Muscle layer of duodenum (tissue), 2 donors: ENCODE measurements around the gene AIFM1.
A peak's percentile ranks its signal among the peaks of the same experiment; 100 is the strongest.

ENCODE experiments used
- H3K27ac ChIP-seq: one replicate; pipeline ENCODE4 v1.7.0; 2013; ENCODE audit warnings: mild to moderate bottlenecking, low read length
- H3K27me3 ChIP-seq: one replicate; pipeline ENCODE4 v1.7.0; 2013; ENCODE audit warnings: low read depth, mild to moderate bottlenecking, control low read depth, low read length
- H3K36me3 ChIP-seq, 2 donors: one replicate each; pipeline ENCODE4 v1.7.0; 2013; ENCODE audit warnings: low read length in 2 of 2, control low read depth in 1 of 2, mild to moderate bottlenecking in 1 of 2; ENCODE audit not compliant: insufficient read depth in 2 of 2, control insufficient read depth in 1 of 2
- H3K4me1 ChIP-seq, 2 donors: one replicate each; pipeline ENCODE4 v1.7.0; 2013; ENCODE audit warnings: low read length in 2 of 2, mild to moderate bottlenecking in 2 of 2, control low read depth in 1 of 2, moderate library complexity in 1 of 2; ENCODE audit not compliant: insufficient read depth in 2 of 2, control insufficient read depth in 1 of 2
- H3K4me3 ChIP-seq, 2 donors: one replicate each; pipeline ENCODE4 v1.7.0; 2013; ENCODE audit warnings: low read length in 2 of 2, low read depth in 1 of 2, mild to moderate bottlenecking in 1 of 2
- H3K9me3 ChIP-seq, 2 donors: one replicate each; pipeline ENCODE4 v1.7.0; 2013; ENCODE audit warnings: low read length in 2 of 2, control low read depth in 1 of 2, mild to moderate bottlenecking in 1 of 2; ENCODE audit not compliant: control insufficient read depth in 1 of 2
- donor health status: healthy.

The AIFM1 gene

GRCh38 chrX:130139474-130140201 is 26.0 kb downstream of the AIFM1 start:
- Histone ChIP-seq H3K9me3 (no peaks in the 10 kb centered on the region), H3K4me1 (no peaks in the 10 kb centered on the region), H3K36me3 (peaks cover 32 to 35% of the 10 kb centered on the region in 2 donors), H3K27ac (no peak overlapping the region), H3K27me3 (no peaks in the 10 kb centered on the region), H3K4me3 (no peak overlapping the region)

- H3K4me3 ChIP-seq = no peak overlapping the region
- H3K27me3 ChIP-seq = no peaks in the 10 kb centered on the region
- no peaks in the 10 kb centered on the region for H3K9me3 ChIP-seq
- H3K36me3 ChIP-seq = peaks cover 29 to 38% of the 10 kb centered on the region in 2 donors
- no peak overlapping the region for H3K27ac ChIP-seq
- no peaks in the 10 kb centered on the region for H3K4me1 ChIP-seq
Measured at GRCh38 chrX:130136961-130137360, 28.7 kb downstream of the AIFM1 start.

GRCh38 chrX:130136496-130136895 is 29.1 kb downstream of the AIFM1 start:
- Histone ChIP-seq H3K36me3 (peaks cover 31 to 38% of the 10 kb centered on the region in 2 donors), H3K27me3 (no peaks in the 10 kb centered on the region), H3K27ac (no peak overlapping the region), H3K9me3 (no peaks in the 10 kb centered on the region), H3K4me3 (no peak overlapping the region), H3K4me1 (no peaks in the 10 kb centered on the region)

- peaks cover 35 to 46% of the 10 kb centered on the region in 2 donors for H3K36me3 ChIP-seq
- no peak overlapping the region for H3K4me3 ChIP-seq
- no peaks in the 10 kb centered on the region for H3K9me3 ChIP-seq
- no peaks in the 10 kb centered on the region for H3K4me1 ChIP-seq
- no peaks in the 10 kb centered on the region for H3K27me3 ChIP-seq
- no peak overlapping the region for H3K27ac ChIP-seq
Measured at GRCh38 chrX:130130990-130131389, 34.7 kb downstream of the AIFM1 start.

- peaks cover 0 to 4% of the 10 kb centered on the region in 2 donors for H3K4me1 ChIP-seq
- H3K4me3 ChIP-seq = no peak overlapping the region
- no peaks in the 10 kb centered on the region for H3K9me3 ChIP-seq
- H3K27me3 ChIP-seq = no peaks in the 10 kb centered on the region
- H3K36me3 ChIP-seq = peaks cover 7 to 24% of the 10 kb centered on the region in 2 donors
- H3K27ac ChIP-seq = peak overlapping the region; percentile 45
Measured at GRCh38 chrX:130125091-130125874, 40.4 kb downstream of the AIFM1 start.

GRCh38 chrX:130124577-130124976 is 41.1 kb downstream of the AIFM1 start:
- H3K4me3 ChIP-seq = no peak overlapping the region
- H3K9me3 ChIP-seq = no peaks in the 10 kb centered on the region
- H3K36me3 ChIP-seq = peaks cover 3 to 19% of the 10 kb centered on the region in 2 donors
- H3K27me3 ChIP-seq = no peaks in the 10 kb centered on the region
- H3K4me1 ChIP-seq = peaks cover 0 to 4% of the 10 kb centered on the region in 2 donors
- no peak overlapping the region for H3K27ac ChIP-seq

- Histone ChIP-seq H3K27ac (no peak overlapping the region), H3K4me1 (peaks cover 0 to 4% of the 10 kb centered on the region in 2 donors), H3K4me3 (no peak overlapping the region), H3K27me3 (no peaks in the 10 kb centered on the region), H3K36me3 (peaks cover 0 to under 1% of the 10 kb centered on the region in 2 donors), H3K9me3 (no peaks in the 10 kb centered on the region)
Measured at GRCh38 chrX:130121505-130121800, 44.2 kb downstream of the AIFM1 start.

GRCh38 chrX:130120746-130121504 is 44.7 kb downstream of the AIFM1 start:
- Histone ChIP-seq H3K27me3 (no peaks in the 10 kb centered on the region), H3K9me3 (no peaks in the 10 kb centered on the region), H3K27ac (no peak overlapping the region), H3K36me3 (no peaks in the 10 kb centered on the region), H3K4me3 (peak overlapping the region in 1 of 2 donors; percentile 47), H3K4me1 (peaks cover 0 to 4% of the 10 kb centered on the region in 2 donors)

GRCh38 chrX:130120321-130120731 is 45.3 kb downstream of the AIFM1 start:
- Histone ChIP-seq H3K9me3 (no peaks in the 10 kb centered on the region), H3K4me1 (peaks cover 0 to 4% of the 10 kb centered on the region in 2 donors), H3K36me3 (no peaks in the 10 kb centered on the region), H3K27me3 (no peaks in the 10 kb centered on the region), H3K27ac (no peak overlapping the region), H3K4me3 (peak overlapping the region in 1 of 2 donors; percentile 47)

GRCh38 chrX:130119312-130119898 is 46.2 kb downstream of the AIFM1 start:
- Histone ChIP-seq H3K27me3 (no peaks in the 10 kb centered on the region), H3K4me3 (no peak overlapping the region), H3K4me1 (peaks cover 0 to 4% of the 10 kb centered on the region in 2 donors), H3K36me3 (no peaks in the 10 kb centered on the region), H3K27ac (peak overlapping the region; percentile 51), H3K9me3 (no peaks in the 10 kb centered on the region)
